IPS-15b (cell line): ENCODE measurements around the gene NUBP2.

Experiments
- H3K27me3 ChIP-seq: one replicate; pipeline ENCODE4 v1.6.1; 2013; ENCODE audit warnings: low read length; ENCODE audit not compliant: control insufficient read depth, insufficient read depth
- H3K36me3 ChIP-seq: one replicate; pipeline ENCODE4 v1.6.1; 2013; ENCODE audit warnings: low read length; ENCODE audit not compliant: control insufficient read depth, insufficient read depth
- H3K4me1 ChIP-seq: one replicate; pipeline ENCODE4 v1.6.1; 2013; ENCODE audit warnings: mild to moderate bottlenecking, low read length; ENCODE audit not compliant: control insufficient read depth, insufficient read depth
- H3K4me3 ChIP-seq: one replicate; pipeline ENCODE4 v1.5.1; 2013; ENCODE audit warnings: low read depth, low read length
- H3K9ac ChIP-seq: one replicate; pipeline ENCODE4 v1.6.1; 2013; ENCODE audit warnings: low read depth, mild to moderate bottlenecking, low read length
- H3K9me3 ChIP-seq: one replicate; pipeline ENCODE4 v1.6.1; 2013; ENCODE audit warnings: mild to moderate bottlenecking, low read length; ENCODE audit not compliant: control insufficient read depth, insufficient read depth

Gene NUBP2

DNA sequence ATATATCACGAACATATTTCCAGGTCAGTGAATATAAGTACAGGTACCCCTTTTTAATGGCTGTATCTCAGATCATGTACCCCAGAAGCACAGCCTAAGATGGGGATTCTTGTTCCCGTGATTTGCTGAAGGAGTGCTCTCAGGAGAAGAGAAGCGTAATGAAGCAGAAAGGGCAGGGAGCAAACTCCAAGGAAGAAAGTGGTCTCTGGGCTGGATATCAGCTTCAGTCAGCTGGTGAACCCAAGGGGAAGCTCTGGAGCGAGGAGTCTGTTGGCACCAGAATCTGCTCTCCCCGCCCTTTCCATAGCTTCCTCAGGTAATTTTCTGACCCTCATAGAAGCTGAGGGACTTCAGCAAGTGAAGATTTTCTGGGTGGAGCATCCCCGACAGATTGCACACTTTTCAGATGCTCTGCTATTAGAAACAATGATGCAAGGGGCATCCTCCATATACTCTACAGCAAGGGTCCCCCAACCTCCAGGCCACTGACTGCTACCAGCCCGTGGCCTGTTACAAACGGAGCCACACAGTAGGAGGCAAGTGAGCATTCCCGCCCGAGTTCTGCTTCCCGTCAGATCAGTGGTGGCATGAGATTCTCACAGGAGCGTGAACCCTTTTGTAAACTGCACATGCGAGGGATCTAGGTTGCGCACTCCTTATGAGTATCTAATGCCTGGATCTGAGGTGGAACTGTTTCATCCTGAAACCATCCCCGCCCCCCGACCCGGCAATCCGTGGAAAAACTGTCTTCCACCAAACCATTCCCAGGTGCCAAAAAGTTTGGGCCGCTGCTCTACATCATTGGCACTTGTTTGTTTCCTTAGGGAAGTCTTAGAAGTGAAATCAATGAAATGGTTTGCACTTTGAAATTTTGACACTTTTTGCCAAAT, 48.7 kb downstream of the NUBP2 start:
- Histone ChIP-seq H3K4me1 (peaks cover 6% of the 10 kb centered on the region), H3K9me3 (no peaks in the 10 kb centered on the region), H3K36me3 (no peaks in the 10 kb centered on the region), H3K4me3 (no peak overlapping the region), H3K9ac (no peak overlapping the region), H3K27me3 (no peaks in the 10 kb centered on the region)

DNA sequence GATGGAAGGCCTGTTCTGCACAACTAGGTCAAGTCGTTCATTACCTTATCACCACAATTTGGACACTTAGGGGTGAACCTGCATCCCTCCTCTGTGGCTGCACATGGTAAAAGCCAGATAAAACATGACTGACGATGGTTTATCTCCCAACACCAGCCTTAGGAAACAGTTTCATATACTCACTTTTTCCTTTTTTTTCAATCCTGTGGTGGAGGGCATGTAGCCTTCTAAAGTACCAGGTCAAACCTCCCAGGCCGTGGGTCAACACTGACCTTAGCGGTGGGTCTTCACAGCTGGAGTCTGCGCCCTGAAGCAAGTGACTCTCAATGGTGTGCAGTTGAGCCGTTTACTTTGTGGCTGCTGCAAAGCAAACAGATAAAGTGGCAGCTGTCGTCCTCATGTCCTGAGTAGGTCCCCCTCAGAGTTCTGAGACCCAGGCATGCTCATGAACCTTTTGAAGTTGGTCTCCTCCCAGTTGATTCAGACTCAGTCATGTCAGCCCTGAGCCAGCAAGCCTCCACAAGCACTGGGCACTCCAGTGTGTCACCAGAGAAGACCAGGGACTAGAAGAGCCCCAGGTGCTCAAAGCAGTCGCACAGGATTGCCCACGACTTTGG, 50.2 kb downstream of the NUBP2 start:
- Histone ChIP-seq H3K9me3 (no peaks in the 10 kb centered on the region), H3K36me3 (no peaks in the 10 kb centered on the region), H3K4me1 (peaks cover 6% of the 10 kb centered on the region), H3K27me3 (peaks cover 3% of the 10 kb centered on the region), H3K4me3 (no peak overlapping the region), H3K9ac (no peak overlapping the region)

DNA sequence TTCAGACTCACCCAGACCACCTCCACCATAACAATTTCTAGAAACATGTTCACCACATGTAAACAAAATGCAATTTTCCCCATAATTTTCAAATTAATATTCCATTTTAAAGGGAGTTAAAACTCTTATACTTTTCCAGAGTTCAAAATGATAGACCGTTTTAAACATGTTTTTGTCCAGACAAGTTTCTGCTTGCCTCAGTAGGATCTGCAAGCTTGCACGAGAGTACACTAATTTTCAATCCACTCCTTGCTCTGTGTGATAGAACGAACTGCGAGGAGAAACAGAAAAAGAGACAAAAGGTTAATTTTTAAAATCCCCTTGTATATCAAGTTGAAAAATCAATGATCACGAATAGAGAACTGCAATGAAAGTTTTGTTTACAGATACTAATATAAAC, 51.3 kb downstream of the NUBP2 start:
- no peaks in the 10 kb centered on the region for H3K9me3 ChIP-seq
- no peak overlapping the region for H3K4me3 ChIP-seq
- H3K27me3 ChIP-seq, result peaks cover 3% of the 10 kb centered on the region
- no peaks in the 10 kb centered on the region for H3K4me1 ChIP-seq
- H3K36me3 ChIP-seq, result no peaks in the 10 kb centered on the region
- H3K9ac ChIP-seq, result no peak overlapping the region
